HepG2 (cell line): Measurements from ENCODE around the gene IL1RAPL2. TPM values are rescaled to one million over a fixed set of nuclear protein-coding genes. Genes with fewer than 3 reads are reported as not detected.

Experiments used
- ATAC-seq: fragments of 200-7000 bp; cut with Tn5 transposase; 3 replicates; pipeline ENCODE4 v1.9.1; 2020; ENCODE audit warnings: mild to moderate bottlenecking, moderate library complexity
- BruUV-seq: library from RNA; stranded (reverse); fragments of 400-500 nt; replicated peaks from 2 replicates; lab custom pipeline; 2021; lab: Mats Ljungman, UMichigan
- CTCF ChIA-PET: fragments of 300-600 bp; formaldehyde crosslinking; extraction: SDS; loops from one replicate; lab custom pipeline; 2021; ENCODE audit warnings: low total read pairs, inconsistent platforms, low intra/inter-chr PET ratio; lab: Yijun Ruan, JAX
- POLR2A ChIA-PET: fragments of 350-600 bp; sonication (Branson Sonifier 250); formaldehyde crosslinking; loops from one replicate; lab custom pipeline; 2020; ENCODE audit warnings: antibody characterized with exemption, inconsistent platforms; lab: Yijun Ruan, JAX
- DNase-seq: peaks from one replicate; pipeline ENCODE4 v3.0.0-alpha.2; 2015; ENCODE audit warnings: low spot score
- FAIRE-seq: peaks from 3 replicates; lab custom pipeline; 2011; peaks lifted over from hg19 to GRCh38; lab: Jason Lieb, UNC
- H2AFZ ChIP-seq: one replicate; pipeline ENCODE4 v1.6.1; 2011; ENCODE audit warnings: low read length, inconsistent platforms
- H3K27ac ChIP-seq: fragments of 300-600 bp; 3 replicates; pipeline ENCODE4 v1.8.0; 2011; ENCODE audit warnings: mixed run types, mild to moderate bottlenecking, mixed read lengths, low read length, inconsistent platforms; ENCODE audit not compliant: insufficient read depth; ENCODE audit errors: extremely low read length
- H3K27me3 ChIP-seq, 2 experiments: fragments of 200-600 bp in 1 of 2; 2 replicates in 1 of 2; 3 replicates in 1 of 2; pipeline versions ENCODE4 v1.6.0 to v1.8.0; 2011; ENCODE audit warnings: low read length in 2 of 2, mild to moderate bottlenecking in 2 of 2, moderate library complexity in 2 of 2, inconsistent platforms in 1 of 2; ENCODE audit not compliant: insufficient read depth in 2 of 2, control insufficient read depth in 1 of 2
- H3K36me3 ChIP-seq, 2 experiments: fragments of 200-600 bp in 1 of 2; replicated peaks in 1 of 2; 2 replicates in 1 of 2; 3 replicates in 1 of 2; pipeline versions ENCODE4 v1.5.1 to v1.8.0; 2011; ENCODE audit warnings: low read length in 2 of 2, inconsistent platforms in 1 of 2; ENCODE audit not compliant: insufficient read depth in 2 of 2, control insufficient read depth in 1 of 2
- H3K4me1 ChIP-seq: 2 replicates; pipeline ENCODE4 v1.5.1; 2012; ENCODE audit warnings: low read length, inconsistent platforms; ENCODE audit not compliant: insufficient read depth
- H3K4me2 ChIP-seq: 2 replicates; pipeline ENCODE4 v1.6.0; 2011; ENCODE audit warnings: low read depth, low read length, inconsistent platforms
- H3K4me3 ChIP-seq, 3 experiments: fragments of 200-600 bp in 1 of 3; sonication (generic), shearing (Covaris generic) in 1 of 3; replicated peaks in 1 of 3; 2 replicates each; pipeline ENCODE4 v1.5.1; 2011 to 2016; ENCODE audit warnings: low read length in 3 of 3, inconsistent platforms in 2 of 3, low read depth in 2 of 3, mild to moderate bottlenecking in 2 of 3, control low read depth in 1 of 3, mixed read lengths in 1 of 3; ENCODE audit not compliant: insufficient read depth in 1 of 3
- H3K79me2 ChIP-seq: one replicate; pipeline ENCODE4 v1.6.1; 2011; ENCODE audit warnings: low read length, inconsistent platforms; ENCODE audit not compliant: insufficient read depth
- H3K9ac ChIP-seq: 2 replicates; pipeline ENCODE4 v1.6.0; 2011; ENCODE audit warnings: mild to moderate bottlenecking, low read depth, low read length, inconsistent platforms; ENCODE audit not compliant: insufficient read depth
- H3K9me3 ChIP-seq: 2 replicates; pipeline ENCODE4 v1.5.1; 2012; ENCODE audit warnings: mild to moderate bottlenecking, low read length
- H4K20me1 ChIP-seq: 2 replicates; pipeline ENCODE4 v1.6.0; 2011; ENCODE audit warnings: inconsistent platforms, mild to moderate bottlenecking, low read length, moderate library complexity; ENCODE audit not compliant: insufficient read depth
- FOXK2 ChIP-seq: fragments of 450-650 bp; IDR thresholded peaks from 2 replicates; pipeline ENCODE4 v1.6.1; 2016
- GFI1 ChIP-seq: sonication (generic); formaldehyde crosslinking; IDR thresholded peaks from 2 replicates; pipeline ENCODE4 v1.5.0; 2020; ENCODE audit warnings: missing genetic modification reagents, mild to moderate bottlenecking, borderline replicate concordance
- GPN1 ChIP-seq: sonication (generic); formaldehyde crosslinking; IDR thresholded peaks from 2 replicates; pipeline ENCODE4 v1.5.1; 2020; ENCODE audit warnings: missing genetic modification reagents, borderline replicate concordance
- GZF1 ChIP-seq: sonication (generic); formaldehyde crosslinking; IDR thresholded peaks from 2 replicates; pipeline ENCODE4 v1.5.1; 2020; ENCODE audit warnings: mild to moderate bottlenecking, missing genetic modification reagents
- HES4 ChIP-seq: sonication (generic); formaldehyde crosslinking; IDR thresholded peaks from 2 replicates; pipeline ENCODE4 v1.9.0; 2021; ENCODE audit warnings: mild to moderate bottlenecking, missing genetic modification reagents, borderline replicate concordance
- KAT7 ChIP-seq: IDR thresholded peaks from 2 replicates; pipeline ENCODE4 v1.6.1; 2018; ENCODE audit warnings: borderline replicate concordance, missing compliant biosample characterization
- PHF20 ChIP-seq: sonication (generic); formaldehyde crosslinking; IDR thresholded peaks from 2 replicates; pipeline ENCODE4 v1.5.0; 2020; ENCODE audit warnings: mild to moderate bottlenecking, missing genetic modification reagents
- PHF8 ChIP-seq: sonication (generic); formaldehyde crosslinking; IDR thresholded peaks from 2 replicates; pipeline ENCODE4 v1.5.0; 2020; ENCODE audit warnings: missing genetic modification reagents
- RERE ChIP-seq: IDR thresholded peaks from 2 replicates; pipeline ENCODE4 v1.6.1; 2016; ENCODE audit warnings: low read depth, missing genetic modification reagents, missing compliant biosample characterization
- SP140L ChIP-seq: sonication (generic); formaldehyde crosslinking; IDR thresholded peaks from 2 replicates; pipeline ENCODE4 v1.4.0; 2020; ENCODE audit warnings: missing genetic modification reagents, borderline replicate concordance
- ZFP36L1 ChIP-seq: sonication (generic); formaldehyde crosslinking; IDR thresholded peaks from 2 replicates; pipeline ENCODE4 v1.8.0; 2022; ENCODE audit warnings: mild to moderate bottlenecking, missing genetic modification reagents, moderate library complexity
- ZNF3 ChIP-seq: IDR thresholded peaks from 2 replicates; pipeline ENCODE4 v1.7.0; 2017; ENCODE audit warnings: inconsistent platforms
- ZNF468 ChIP-seq: sonication (generic); formaldehyde crosslinking; IDR thresholded peaks from 2 replicates; pipeline ENCODE4 v1.8.0; 2022; ENCODE audit warnings: mild to moderate bottlenecking, moderate library complexity, missing genetic modification reagents
- ZNF564 ChIP-seq: sonication (generic); formaldehyde crosslinking; IDR thresholded peaks from 2 replicates; pipeline ENCODE4 v1.8.1; 2023; ENCODE audit warnings: mild to moderate bottlenecking, missing genetic modification reagents
- ZSCAN9 ChIP-seq: IDR thresholded peaks from 2 replicates; pipeline ENCODE4 v1.6.1; 2016; ENCODE audit warnings: borderline replicate concordance
- WGBS: methylation state at CpG from one replicate; pipeline ENCODE4 v1.1.6; 2017; ENCODE audit warnings: low lambda C conversion rate; 5-methylcytosine and 5-hydroxymethylcytosine counted together
- in situ Hi-C: cut with HindIII; loops from 2 replicates; pipeline ENCODE4 v1.10.0; 2017; ENCODE audit warnings: low pct_unique_long_range_greater_than_20kb; ENCODE audit not compliant: extremely low pct_ligation_motif_present
- intact Hi-C: fragments of 100-400 bp; cut with micrococcal nuclease; formaldehyde crosslinking; loops from one replicate; pipeline ENCODE4 v1.10.0; 2022; ENCODE audit not compliant: unreplicated experiment
- polyA plus RNA-seq, 8 experiments: library from polyadenylated mRNA; depleted of rRNA in 3 of 8; stranded (reverse) in 7 of 8; unstranded in 1 of 8; fragments of >200 nt; fragmentation: Illumina TruSeq in 4 of 8; extraction: Trizol in 4 of 8; gene quantifications; 2 replicates each; pipeline versions ENCODE4 v1.2.1 to v1.2.3, GENCODE V29; 2011 to 2016; ENCODE audit warnings: low read depth in 4 of 8, missing spikeins in 1 of 8, mixed read lengths in 1 of 8; ENCODE audit not compliant: insufficient read depth in 1 of 8
- total RNA-seq, 5 experiments: library from RNA; depleted of rRNA; stranded (reverse); fragments of >200 nt; fragmentation: Illumina TruSeq; extraction: Trizol; gene quantifications; 2 replicates each; pipeline ENCODE4 v1.2.3, GENCODE V29; 2016; ENCODE audit warnings: low read depth in 1 of 5
- TF ChIP-seq, protein P1 (sequence below): sonication (generic); formaldehyde crosslinking; IDR thresholded peaks from 2 replicates; pipeline ENCODE4 v1.5.0; 2020; ENCODE audit warnings: missing genetic modification reagents, mild to moderate bottlenecking, borderline replicate concordance
- TF ChIP-seq, protein P2 (sequence below): sonication (generic); formaldehyde crosslinking; IDR thresholded peaks from 2 replicates; pipeline ENCODE4 v1.4.0; 2020; ENCODE audit warnings: missing genetic modification reagents, borderline replicate concordance
- TF ChIP-seq, protein P3 (sequence below): IDR thresholded peaks from 2 replicates; pipeline ENCODE4 v1.6.1; 2012; ENCODE audit warnings: inconsistent platforms

IL1RAPL2 gene
- total and polyA plus RNA-seq, 2 of the 13 experiments (the other 11 are each of a cell fraction or from before 2014, with no cell fraction given), result not detected

- ChIA-PET POLR2A (no interaction called here), CTCF (no interaction called here)
- no peaks in the 10 kb centered on the region for H4K20me1 ChIP-seq
- no peak overlapping the region for H3K27ac ChIP-seq
- ATAC-seq (no peak), FAIRE-seq (no peak), DNase-seq (no peak)
- WGBS, result 69% methylated on average over 1 of the region's 1 CpG
- no peaks in the 10 kb centered on the region for H3K9me3 ChIP-seq
- intact Hi-C loops, result no loop called here
- TF ChIP-seq, protein P1, sequence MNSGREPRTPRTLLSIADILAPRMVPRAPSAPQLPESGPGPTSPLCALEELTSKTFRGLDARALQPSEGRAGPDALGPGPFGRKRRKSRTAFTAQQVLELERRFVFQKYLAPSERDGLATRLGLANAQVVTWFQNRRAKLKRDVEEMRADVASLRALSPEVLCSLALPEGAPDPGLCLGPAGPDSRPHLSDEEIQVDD, result no peak
- no peak for TF ChIP-seq ZNF468 (CRISPR knock-in tag)
- TF ChIP-seq GPN1 (CRISPR knock-in tag), result no peak
- no peak for TF ChIP-seq GFI1
- no peak for TF ChIP-seq HES4 (CRISPR knock-in tag)
- TF ChIP-seq ZNF3 (CRISPR knock-in tag), result no peak
- no peak for TF ChIP-seq GZF1
- TF ChIP-seq PHF20 (CRISPR knock-in tag), result no peak
- TF ChIP-seq, protein P2, sequence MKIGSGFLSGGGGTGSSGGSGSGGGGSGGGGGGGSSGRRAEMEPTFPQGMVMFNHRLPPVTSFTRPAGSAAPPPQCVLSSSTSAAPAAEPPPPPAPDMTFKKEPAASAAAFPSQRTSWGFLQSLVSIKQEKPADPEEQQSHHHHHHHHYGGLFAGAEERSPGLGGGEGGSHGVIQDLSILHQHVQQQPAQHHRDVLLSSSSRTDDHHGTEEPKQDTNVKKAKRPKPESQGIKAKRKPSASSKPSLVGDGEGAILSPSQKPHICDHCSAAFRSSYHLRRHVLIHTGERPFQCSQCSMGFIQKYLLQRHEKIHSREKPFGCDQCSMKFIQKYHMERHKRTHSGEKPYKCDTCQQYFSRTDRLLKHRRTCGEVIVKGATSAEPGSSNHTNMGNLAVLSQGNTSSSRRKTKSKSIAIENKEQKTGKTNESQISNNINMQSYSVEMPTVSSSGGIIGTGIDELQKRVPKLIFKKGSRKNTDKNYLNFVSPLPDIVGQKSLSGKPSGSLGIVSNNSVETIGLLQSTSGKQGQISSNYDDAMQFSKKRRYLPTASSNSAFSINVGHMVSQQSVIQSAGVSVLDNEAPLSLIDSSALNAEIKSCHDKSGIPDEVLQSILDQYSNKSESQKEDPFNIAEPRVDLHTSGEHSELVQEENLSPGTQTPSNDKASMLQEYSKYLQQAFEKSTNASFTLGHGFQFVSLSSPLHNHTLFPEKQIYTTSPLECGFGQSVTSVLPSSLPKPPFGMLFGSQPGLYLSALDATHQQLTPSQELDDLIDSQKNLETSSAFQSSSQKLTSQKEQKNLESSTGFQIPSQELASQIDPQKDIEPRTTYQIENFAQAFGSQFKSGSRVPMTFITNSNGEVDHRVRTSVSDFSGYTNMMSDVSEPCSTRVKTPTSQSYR (CRISPR knock-in tag), result no peak
- TF ChIP-seq ZNF564 (CRISPR knock-in tag), result no peak
- TF ChIP-seq, protein P3, sequence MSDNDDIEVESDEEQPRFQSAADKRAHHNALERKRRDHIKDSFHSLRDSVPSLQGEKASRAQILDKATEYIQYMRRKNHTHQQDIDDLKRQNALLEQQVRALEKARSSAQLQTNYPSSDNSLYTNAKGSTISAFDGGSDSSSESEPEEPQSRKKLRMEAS, result no peak
- TF ChIP-seq SP140L (CRISPR knock-in tag), result no peak
- no peak for TF ChIP-seq KAT7 (CRISPR knock-in tag)
- TF ChIP-seq FOXK2, result no peak
- no peak for TF ChIP-seq ZFP36L1
- no peak for TF ChIP-seq ZSCAN9 (CRISPR knock-in tag)
- no peak for TF ChIP-seq RERE (CRISPR knock-in tag)
- TF ChIP-seq PHF8 (CRISPR knock-in tag), result no peak
- H3K4me3 ChIP-seq, result no peak overlapping the region
- in situ Hi-C loops, result no loop called here
- no peak overlapping the region for H2AFZ ChIP-seq
- H3K4me2 ChIP-seq, result no peak overlapping the region
- BruUV-seq, result no TSS peak
- no peaks in the 10 kb centered on the region for H3K4me1 ChIP-seq
- no peaks in the 10 kb centered on the region for H3K79me2 ChIP-seq
- no peak overlapping the region for H3K9ac ChIP-seq
- H3K27me3 ChIP-seq, result no peaks in the 10 kb centered on the region
- H3K36me3 ChIP-seq, result no peaks in the 10 kb centered on the region
Observed at GRCh38 chrX:105502336-105502735, 936.3 kb downstream of the IL1RAPL2 start.
